Smooth muscle cell (in vitro differentiated cells): ENCODE measurements around the gene TBCK. TPM values are rescaled to one million over a fixed set of nuclear protein-coding genes. Genes with fewer than 3 reads are reported as not detected.

ENCODE experiments used
- DNase-seq: peaks from one replicate; lab custom pipeline; 2025; ENCODE audit not compliant: unreplicated experiment; lab: John Stamatoyannopoulos, UW
- H2AFZ ChIP-seq: fragments of 200-600 bp; sonication (generic); 2 replicates; pipeline ENCODE4 v1.6.0; 2016; ENCODE audit warnings: antibody characterized with exemption, low read depth, mild to moderate bottlenecking
- H3F3A ChIP-seq: fragments of 200-600 bp; sonication (generic); 2 replicates; pipeline ENCODE4 v1.6.0; 2017; ENCODE audit warnings: antibody characterized with exemption, low read depth
- H3K27ac ChIP-seq: fragments of 200-600 bp; sonication (generic); 2 replicates; pipeline ENCODE4 v1.5.1; 2016; ENCODE audit warnings: low read depth, mild to moderate bottlenecking
- H3K27me3 ChIP-seq: fragments of 200-600 bp; sonication (generic); 2 replicates; pipeline ENCODE4 v1.6.1; 2016; ENCODE audit warnings: low read depth, mild to moderate bottlenecking
- H3K36me3 ChIP-seq: fragments of 200-600 bp; sonication (generic); 2 replicates; pipeline ENCODE4 v1.5.1; 2016; ENCODE audit warnings: low read depth
- H3K4me1 ChIP-seq: fragments of 200-600 bp; sonication (generic); 2 replicates; pipeline ENCODE4 v1.5.1; 2016; ENCODE audit warnings: low read depth
- H3K4me2 ChIP-seq: fragments of 200-600 bp; sonication (generic); 2 replicates; pipeline ENCODE4 v1.6.0; 2016; ENCODE audit warnings: mild to moderate bottlenecking
- H3K4me3 ChIP-seq: fragments of 200-600 bp; sonication (generic); 2 replicates; pipeline ENCODE4 v1.5.1; 2016; ENCODE audit warnings: mild to moderate bottlenecking
- H3K79me2 ChIP-seq: fragments of 200-600 bp; sonication (generic); 2 replicates; pipeline ENCODE4 v1.6.0; 2016; ENCODE audit warnings: low read depth, mild to moderate bottlenecking
- H3K9ac ChIP-seq: fragments of 200-600 bp; sonication (generic); 2 replicates; pipeline ENCODE4 v1.6.0; 2016; ENCODE audit warnings: low read depth
- H3K9me3 ChIP-seq: fragments of 200-600 bp; sonication (generic); replicated peaks from 2 replicates; pipeline ENCODE4 v1.5.1; 2016; ENCODE audit warnings: low read depth
- H4K20me1 ChIP-seq: fragments of 200-600 bp; sonication (generic); 2 replicates; pipeline ENCODE4 v1.6.0; 2016; ENCODE audit warnings: low read depth
- CTCF ChIP-seq: fragments of 200-600 bp; sonication (generic); IDR thresholded peaks from 2 replicates; pipeline ENCODE4 v1.5.1; 2017; ENCODE audit warnings: borderline replicate concordance, mild to moderate bottlenecking, antibody characterized with exemption; ENCODE audit not compliant: insufficient read depth, poor library complexity, severe bottlenecking
- WGBS: methylation state at CpG from one replicate; pipeline ENCODE4 v1.1.7; 2016; ENCODE audit warnings: low lambda C conversion rate; 5-methylcytosine and 5-hydroxymethylcytosine counted together
- polyA plus RNA-seq: library from polyadenylated mRNA; unstranded; fragments of >200 nt; fragmentation: Nextera tagmentation; extraction: Ambion mirVana; gene quantifications from 2 replicates; pipeline ENCODE4 v1.2.1, GENCODE V29; 2016
- total RNA-seq: library from RNA; depleted of rRNA; stranded (reverse); fragments of >200 nt; gene quantifications from 2 replicates; pipeline ENCODE4 v1.2.3, GENCODE V29; 2014

TBCK gene
- total and polyA plus RNA-seq, 2 experiments from 2014 or later, result 10.0 to 28.1 TPM

- H3K27ac ChIP-seq, result no peak overlapping the region
Observed at GRCh38 chr4:106297245-106298035, 18.6 kb downstream of the TBCK start.

GRCh38 chr4:106294062-106294461 is 21.9 kb downstream of the TBCK start:
- Histone ChIP-seq H3F3A (no peaks in the 10 kb centered on the region), H3K36me3 (peaks cover 11% of the 10 kb centered on the region), H3K9me3 (no peaks in the 10 kb centered on the region), H3K27me3 (no peaks in the 10 kb centered on the region), H3K79me2 (no peaks in the 10 kb centered on the region), H3K27ac (no peak overlapping the region), H3K4me3 (no peak overlapping the region), H3K4me1 (no peaks in the 10 kb centered on the region), H3K9ac (no peak overlapping the region), H4K20me1 (no peaks in the 10 kb centered on the region), H2AFZ (no peak overlapping the region), H3K4me2 (no peak overlapping the region)
- WGBS, result 98% methylated on average over 10 of the region's 10 CpGs
- no peak for TF ChIP-seq CTCF
- no peak for DNase-seq

More at GRCh38 chr4:106297245-106298035, 18.6 kb downstream of the TBCK start:
- Histone ChIP-seq H3K4me2 (no peak overlapping the region), H3K4me3 (no peak overlapping the region), H3K9ac (no peak overlapping the region), H3K9me3 (no peaks in the 10 kb centered on the region), H3K79me2 (peaks cover 6% of the 10 kb centered on the region), H3K27me3 (no peaks in the 10 kb centered on the region), H3K36me3 (peaks cover 17% of the 10 kb centered on the region), H3F3A (no peaks in the 10 kb centered on the region), H3K4me1 (no peaks in the 10 kb centered on the region), H2AFZ (no peak overlapping the region), H4K20me1 (no peaks in the 10 kb centered on the region)
- TF ChIP-seq CTCF, result no peak
- no peak for DNase-seq

GRCh38 chr4:106291678-106292077 is 24.3 kb downstream of the TBCK start:
- no peak for TF ChIP-seq CTCF
- WGBS, result 93% methylated on average over 5 of the region's 5 CpGs

GRCh38 chr4:106289737-106290136 is 26.3 kb downstream of the TBCK start:
- Histone ChIP-seq H3K79me2 (no peaks in the 10 kb centered on the region), H2AFZ (no peak overlapping the region), H3K4me2 (no peak overlapping the region), H3K9ac (no peak overlapping the region), H4K20me1 (peaks cover 3% of the 10 kb centered on the region), H3K4me3 (no peak overlapping the region), H3K27me3 (no peaks in the 10 kb centered on the region), H3K9me3 (no peaks in the 10 kb centered on the region), H3K36me3 (peaks cover 7% of the 10 kb centered on the region), H3K27ac (no peak overlapping the region), H3K4me1 (no peaks in the 10 kb centered on the region), H3F3A (no peaks in the 10 kb centered on the region)
- WGBS, result 94% methylated on average over 2 of the region's 2 CpGs
- TF ChIP-seq CTCF, result no peak
- no peak for DNase-seq

More at GRCh38 chr4:106291678-106292077, 24.3 kb downstream of the TBCK start:
- Histone ChIP-seq H3K9ac (no peak overlapping the region), H3K4me3 (no peak overlapping the region), H3K9me3 (no peaks in the 10 kb centered on the region), H3K4me2 (no peak overlapping the region), H2AFZ (no peak overlapping the region), H3F3A (no peaks in the 10 kb centered on the region), H3K36me3 (peaks cover 11% of the 10 kb centered on the region), H3K27ac (peak overlapping the region; percentile 20), H3K79me2 (no peaks in the 10 kb centered on the region), H3K27me3 (no peaks in the 10 kb centered on the region), H4K20me1 (no peaks in the 10 kb centered on the region), H3K4me1 (no peaks in the 10 kb centered on the region)
- no peak for DNase-seq
